Subcutaneous abdominal adipose tissue (tissue), 5 donors: ENCODE results near the gene COA3.

Source experiments
- H3K27ac ChIP-seq: one replicate; pipeline ENCODE4 v1.7.0; 2013; ENCODE audit warnings: low read depth, mild to moderate bottlenecking, inconsistent platforms, low read length, moderate library complexity
- H3K27me3 ChIP-seq, 5 donors: one replicate each; pipeline ENCODE4 v1.7.0; 2013; ENCODE audit warnings: low read length in 5 of 5, inconsistent platforms in 1 of 5; ENCODE audit not compliant: control insufficient read depth in 5 of 5, insufficient read depth in 4 of 5
- H3K36me3 ChIP-seq, 5 donors: one replicate each; pipeline ENCODE4 v1.7.0; 2013; ENCODE audit warnings: low read length in 5 of 5; ENCODE audit not compliant: control insufficient read depth in 5 of 5, insufficient read depth in 5 of 5
- H3K4me1 ChIP-seq, 5 donors: one replicate each; pipeline ENCODE4 v1.7.0; 2013; ENCODE audit warnings: low read length in 5 of 5, mild to moderate bottlenecking in 3 of 5, moderate library complexity in 1 of 5; ENCODE audit not compliant: control insufficient read depth in 5 of 5, insufficient read depth in 5 of 5
- H3K4me3 ChIP-seq, 5 donors: one replicate each; pipeline ENCODE4 v1.7.0; 2013; ENCODE audit warnings: low read length in 5 of 5, low read depth in 1 of 5
- H3K9ac ChIP-seq, 5 donors: one replicate each; pipeline ENCODE4 v1.7.0; 2013; ENCODE audit warnings: low read length in 5 of 5, mild to moderate bottlenecking in 4 of 5, moderate library complexity in 3 of 5
- H3K9me3 ChIP-seq, 5 donors: one replicate each; pipeline ENCODE4 v1.7.0; 2013; ENCODE audit warnings: low read length in 5 of 5; ENCODE audit not compliant: control insufficient read depth in 5 of 5
- donor health status: healthy.
- donor health status: healthy.
- donor health status: healthy.
- donor health status: healthy.
- donor health status: healthy.

The COA3 gene

GRCh38 chr17:42818379-42818778 lies 19.9 kb upstream of the COA3 start:
- Histone ChIP-seq H3K27ac (no peak overlapping the region), H3K9ac (no peak overlapping the region), H3K4me3 (no peak overlapping the region), H3K36me3 (peaks cover 30 to 82% (median 69%) of the 10 kb centered on the region in 5 donors), H3K27me3 (no peaks in the 10 kb centered on the region), H3K9me3 (no peaks in the 10 kb centered on the region), H3K4me1 (peaks cover 2 to 21% (median 11%) of the 10 kb centered on the region in 5 donors)

GRCh38 chr17:42817866-42818265 lies 19.4 kb upstream of the COA3 start:
- Histone ChIP-seq H3K36me3 (peaks cover 30 to 84% (median 70%) of the 10 kb centered on the region in 5 donors), H3K4me3 (no peak overlapping the region), H3K27ac (no peak overlapping the region), H3K9ac (no peak overlapping the region), H3K9me3 (no peaks in the 10 kb centered on the region), H3K27me3 (no peaks in the 10 kb centered on the region), H3K4me1 (peaks cover 0 to 16% (median 7%) of the 10 kb centered on the region in 5 donors)

DNA sequence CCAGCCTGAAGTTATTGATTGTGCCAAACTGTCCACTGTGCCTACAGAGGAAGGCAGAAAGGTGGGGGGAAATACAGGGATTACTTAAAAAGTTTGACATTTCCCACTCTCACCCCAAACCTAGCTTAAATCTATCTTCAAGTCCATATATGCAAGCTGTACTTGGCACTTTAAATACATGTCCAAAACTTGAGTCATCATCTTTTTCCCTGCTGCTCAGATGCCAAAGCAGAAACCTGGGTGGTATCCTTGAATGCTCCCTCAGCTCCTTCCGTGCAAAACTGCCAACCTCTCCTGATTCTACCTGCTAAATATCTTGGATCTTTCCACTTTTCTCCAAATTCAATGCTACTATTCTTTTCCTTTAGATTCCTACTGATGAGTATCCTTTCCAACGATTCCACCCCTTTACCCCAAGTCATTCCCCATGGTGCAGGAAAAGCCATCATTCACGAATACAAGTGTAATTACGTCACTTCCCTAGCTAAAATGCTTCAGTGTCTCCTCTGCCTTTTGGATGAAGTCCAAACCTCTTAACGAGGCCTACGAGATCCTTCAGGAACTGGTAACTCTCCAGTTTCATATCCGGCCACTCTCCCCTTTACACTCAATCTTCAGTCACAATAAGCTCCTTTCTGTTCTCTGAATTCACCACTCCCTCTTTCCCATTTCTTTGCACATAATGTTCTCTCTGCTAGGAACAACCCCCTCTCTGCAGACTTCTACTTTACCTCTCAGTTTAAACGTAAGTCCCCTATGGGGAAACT lies 16.3 kb upstream of the COA3 start:
- peak overlapping the region; percentile 42 for H3K27ac ChIP-seq
- H3K9ac ChIP-seq = peak overlapping the region in 1 of 5 donors; percentile 2
- peaks cover 0 to 14% (median 4%) of the 10 kb centered on the region in 5 donors for H3K4me1 ChIP-seq
- H3K4me3 ChIP-seq = no peak overlapping the region
- no peaks in the 10 kb centered on the region for H3K27me3 ChIP-seq
- H3K9me3 ChIP-seq = no peaks in the 10 kb centered on the region
- H3K36me3 ChIP-seq = peaks cover 39 to 86% (median 75%) of the 10 kb centered on the region in 5 donors

DNA sequence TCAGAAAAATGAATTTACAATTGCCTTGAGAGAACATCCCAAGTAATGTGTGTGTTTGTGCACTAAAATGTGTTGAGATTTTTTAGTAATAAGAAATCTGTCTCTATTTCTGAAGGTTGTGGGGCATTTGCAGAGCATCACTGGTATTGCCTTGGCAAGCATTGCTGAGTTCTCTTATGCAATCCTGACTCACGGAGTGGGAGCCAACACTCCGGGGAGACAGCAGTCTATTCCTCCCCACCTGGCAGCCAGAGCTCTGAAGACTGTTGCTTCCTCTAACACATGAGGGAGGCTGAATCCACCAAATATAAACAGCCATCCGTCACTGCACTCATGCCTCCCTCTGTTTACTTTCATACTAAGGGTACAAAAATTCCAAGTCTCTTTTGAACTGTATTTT lies 10.7 kb upstream of the COA3 start:
- no peaks in the 10 kb centered on the region for H3K9me3 ChIP-seq
- peak overlapping the region in 1 of 5 donors; percentile 36 for H3K9ac ChIP-seq
- no peak overlapping the region for H3K4me3 ChIP-seq
- peak overlapping the region; percentile 52 for H3K27ac ChIP-seq
- H3K36me3 ChIP-seq = peaks cover 24 to 36% (median 28%) of the 10 kb centered on the region in 5 donors
- no peaks in the 10 kb centered on the region for H3K27me3 ChIP-seq
- H3K4me1 ChIP-seq = peaks cover 0 to 1% (median 0%) of the 10 kb centered on the region in 5 donors

- Histone ChIP-seq H3K4me1 (no peaks in the 10 kb centered on the region), H3K9ac (no peak overlapping the region), H3K9me3 (no peaks in the 10 kb centered on the region), H3K27ac (no peak overlapping the region), H3K27me3 (no peaks in the 10 kb centered on the region), H3K4me3 (no peak overlapping the region), H3K36me3 (peaks cover 10 to 17% (median 13%) of the 10 kb centered on the region in 5 donors)
Measured at GRCh38 chr17:42806249-42806648, 7.7 kb upstream of the COA3 start.

- no peak overlapping the region for H3K4me3 ChIP-seq
- H3K36me3 ChIP-seq = peaks cover under 1 to 4% (median 1%) of the 10 kb centered on the region in 5 donors
- no peaks in the 10 kb centered on the region for H3K27me3 ChIP-seq
- H3K4me1 ChIP-seq = no peaks in the 10 kb centered on the region
- no peak overlapping the region for H3K9ac ChIP-seq
- H3K27ac ChIP-seq = no peak overlapping the region
- H3K9me3 ChIP-seq = no peaks in the 10 kb centered on the region
Measured at GRCh38 chr17:42804918-42805367, 6.4 kb upstream of the COA3 start.

DNA sequence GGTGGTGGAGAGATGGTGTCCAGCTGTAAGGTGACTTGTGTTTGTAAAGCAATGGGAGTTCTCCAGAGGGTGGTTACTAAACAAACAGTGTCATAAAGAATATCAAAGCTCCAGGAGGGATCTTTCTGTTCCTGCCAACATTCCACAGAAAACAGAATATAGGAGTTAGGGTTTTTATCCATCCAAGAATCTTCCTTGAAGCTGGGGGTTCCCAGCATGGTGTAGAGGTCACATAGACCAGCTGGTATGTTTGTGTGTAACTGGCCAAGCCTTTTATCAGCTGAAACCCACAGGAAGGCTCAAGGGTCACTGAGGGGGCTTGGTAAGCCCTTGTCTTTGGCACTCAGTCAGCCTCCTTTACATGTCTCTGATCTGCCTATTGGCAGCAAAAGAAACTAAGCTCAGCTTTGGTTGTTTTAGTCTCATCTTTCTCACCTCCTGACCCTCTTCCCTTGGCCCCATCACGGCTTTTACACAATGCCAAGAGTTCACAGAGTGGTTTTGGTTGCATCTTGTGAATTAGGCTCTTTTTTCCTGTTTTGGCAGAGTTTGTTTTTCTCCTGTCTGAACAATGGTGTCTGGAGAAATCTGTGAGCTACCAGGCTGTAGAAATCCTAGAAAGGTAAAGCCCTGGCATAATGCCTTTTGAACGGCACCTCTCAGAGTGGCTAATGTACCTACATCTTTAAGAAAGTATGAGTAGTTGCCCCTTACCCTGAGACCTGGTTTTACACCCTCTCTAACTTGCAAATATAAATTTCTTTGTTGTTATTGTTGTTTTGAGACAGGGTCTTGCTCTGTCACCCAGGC lies 4.8 kb upstream of the COA3 start:
- no peak overlapping the region for H3K9ac ChIP-seq
- no peaks in the 10 kb centered on the region for H3K27me3 ChIP-seq
- H3K9me3 ChIP-seq = no peaks in the 10 kb centered on the region
- H3K4me3 ChIP-seq = no peak overlapping the region
- H3K36me3 ChIP-seq = no peaks in the 10 kb centered on the region
- H3K27ac ChIP-seq = no peak overlapping the region
- peaks cover 2 to 7% (median 5%) of the 10 kb centered on the region in 5 donors for H3K4me1 ChIP-seq

DNA sequence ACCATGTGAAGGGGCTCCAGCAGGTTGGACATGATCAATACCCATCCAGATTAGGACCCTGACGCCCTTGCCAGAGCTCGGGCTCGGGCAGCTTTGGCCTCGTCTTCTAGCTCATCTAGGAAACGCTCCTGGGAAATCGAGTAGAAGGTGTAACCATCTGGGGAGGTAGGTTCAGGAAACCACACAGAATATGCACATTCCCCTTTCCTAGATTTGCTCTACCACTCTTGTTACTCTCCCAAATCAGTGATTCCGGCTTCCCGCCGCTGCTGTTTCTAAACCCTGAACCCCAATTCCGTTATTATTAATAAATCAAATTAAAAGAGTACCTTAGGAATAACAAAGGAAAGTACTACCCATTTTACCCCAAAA lies 507 bp downstream of the COA3 start:
- Histone ChIP-seq H3K27me3 (no peaks in the 10 kb centered on the region), H3K4me1 (peaks cover 8 to 23% (median 21%) of the 10 kb centered on the region in 5 donors), H3K9me3 (no peaks in the 10 kb centered on the region), H3K9ac (peak overlapping the region; percentile 75 to 100 (median 91)), H3K27ac (peak overlapping the region; percentile 74), H3K4me3 (peak overlapping the region; percentile 88 to 99 (median 98)), H3K36me3 (peaks cover 0 to 12% (median 3%) of the 10 kb centered on the region in 5 donors)

DNA sequence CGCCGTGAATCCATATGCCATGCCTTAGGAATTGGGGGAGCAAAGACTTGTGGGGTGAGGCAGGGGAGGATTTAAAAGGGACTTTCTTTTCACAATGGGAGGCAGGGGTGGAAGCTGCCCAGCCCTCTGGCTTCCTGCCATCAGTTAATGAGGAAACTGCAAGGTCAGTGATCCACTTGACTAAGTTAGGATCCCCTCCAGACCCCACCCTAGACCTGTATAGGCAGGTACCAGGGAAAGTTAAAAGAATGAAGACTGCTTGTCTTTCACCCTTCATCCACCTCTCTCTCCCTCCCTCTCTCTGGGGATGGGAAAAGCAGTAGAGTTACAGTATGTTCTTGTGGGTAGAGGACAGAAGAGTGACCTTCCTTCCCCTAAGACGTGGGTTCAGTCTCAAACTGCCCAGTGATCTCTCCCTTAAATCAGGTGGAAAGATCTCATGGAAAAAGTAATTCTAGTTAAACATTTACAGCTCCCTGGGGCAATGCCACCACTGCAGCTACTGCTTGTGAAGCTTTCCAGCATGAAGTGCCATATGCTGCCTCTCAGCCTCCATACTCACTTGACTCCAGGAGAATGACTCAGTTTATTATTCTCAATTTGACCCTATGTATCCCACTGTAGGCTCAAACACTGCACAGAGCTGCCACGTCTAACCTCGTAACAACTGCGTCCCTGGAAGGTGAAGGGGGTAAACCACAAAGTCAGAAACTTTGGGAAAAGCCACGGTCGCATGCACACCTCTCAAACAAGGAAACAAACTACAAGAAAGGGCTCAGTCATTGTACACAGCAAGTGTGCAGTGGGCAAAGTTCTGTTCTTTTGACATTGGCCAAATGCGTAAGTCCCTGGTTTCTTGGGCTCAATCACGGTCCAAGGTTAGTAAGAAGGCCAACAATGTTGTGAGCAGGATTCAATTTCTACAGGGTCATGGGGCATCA lies 1.2 kb downstream of the COA3 start:
- Histone ChIP-seq H3K4me3 (peak overlapping the region; percentile 88 to 99 (median 98)), H3K9me3 (no peaks in the 10 kb centered on the region), H3K36me3 (peaks cover 0 to 12% (median 3%) of the 10 kb centered on the region in 5 donors), H3K27me3 (no peaks in the 10 kb centered on the region), H3K4me1 (peaks cover 8 to 23% (median 21%) of the 10 kb centered on the region in 5 donors), H3K27ac (no peak overlapping the region), H3K9ac (peak overlapping the region; percentile 75 to 100 (median 91))
